Fibroblast of skin of right quadriceps (primary cell): ENCODE measurements around the gene GABRR2.
"Not testable (repeated sequence)": the region's sequence is repeated elsewhere in the genome, so short reads cannot be mapped to it uniquely, and the experiment has no call there.

ENCODE experiments used
- DNase-seq: peaks from one replicate; pipeline ENCODE4 v3.0.0-alpha.2; 2013

Gene GABRR2

DNA sequence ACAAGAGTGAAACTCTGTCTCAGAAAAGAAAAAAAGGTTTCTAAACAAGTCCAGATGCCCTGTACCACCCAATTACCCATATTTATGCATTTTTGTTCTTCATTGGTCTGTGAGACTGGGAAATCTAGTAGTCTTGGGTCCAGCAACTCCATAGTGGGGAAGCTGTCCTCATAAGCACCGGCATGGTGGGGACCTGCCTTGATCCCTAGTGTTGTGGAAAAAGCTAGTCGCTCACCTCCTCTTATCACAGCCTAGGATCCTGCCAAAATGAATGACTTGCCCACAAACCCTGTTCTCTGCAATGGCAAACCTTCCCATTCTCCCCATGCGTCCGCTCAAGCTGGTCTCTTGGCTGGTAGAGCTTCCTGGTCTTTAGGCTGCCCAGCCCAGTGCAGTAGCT is 59.7 kb downstream of the GABRR2 start:
- DNase-seq, result no peak

DNA sequence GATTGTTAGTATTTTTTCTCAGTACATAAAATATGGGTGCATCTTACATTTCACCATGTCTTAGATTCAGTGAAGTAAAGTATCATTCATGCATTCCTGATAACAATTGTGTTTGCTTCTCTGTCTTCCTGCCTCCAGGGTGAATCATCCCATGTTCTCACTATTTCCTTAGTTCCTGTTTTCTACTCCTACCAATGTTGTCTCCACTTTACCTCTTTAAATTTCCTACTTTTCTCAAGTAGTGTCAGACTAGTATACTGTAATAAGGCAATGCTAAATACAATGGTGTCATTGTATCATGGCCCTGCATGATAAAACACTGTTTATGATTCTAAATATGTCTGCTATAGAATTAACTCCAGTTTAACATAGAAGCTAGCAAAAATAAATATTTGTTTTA is 60.5 kb downstream of the GABRR2 start:
- no peak for DNase-seq

DNA sequence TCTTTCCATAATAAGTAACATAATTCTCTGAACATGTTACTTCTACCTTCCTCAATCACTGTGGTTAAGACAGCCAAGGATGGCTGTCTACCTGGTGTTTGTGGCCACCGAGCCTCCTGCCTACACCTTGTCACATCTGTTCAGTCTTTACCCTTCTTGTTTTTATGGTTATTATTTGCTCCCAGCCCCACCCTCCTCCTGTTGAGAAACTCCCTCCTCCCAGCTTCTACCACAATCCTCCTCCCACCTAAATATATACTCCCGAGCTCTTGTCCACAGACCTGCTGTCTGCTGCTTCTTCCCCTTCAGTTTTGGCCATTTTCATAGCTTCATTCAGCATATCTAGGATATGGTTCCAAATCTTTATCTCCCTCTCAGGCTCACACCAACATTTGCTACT is 62.2 kb downstream of the GABRR2 start:
- no peak for DNase-seq

DNA sequence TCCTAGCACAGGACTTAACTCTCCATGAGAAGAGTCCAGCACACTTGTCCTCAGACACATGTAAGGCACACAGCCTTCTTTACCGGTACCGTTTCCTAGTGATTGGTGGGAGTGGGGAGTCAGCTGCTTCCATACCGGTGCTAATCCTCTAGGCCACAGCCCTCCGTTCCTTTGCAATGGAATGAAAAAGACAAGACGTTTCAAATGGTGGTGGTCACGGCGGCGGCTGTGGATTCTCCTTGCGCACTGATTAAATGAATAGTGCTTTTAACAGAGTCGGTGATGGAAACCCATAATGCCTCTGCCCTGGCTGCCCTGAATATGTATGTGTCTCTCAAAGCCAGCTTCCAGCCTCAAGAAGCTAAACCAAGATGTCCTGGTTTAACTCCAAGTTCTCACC is 63.1 kb downstream of the GABRR2 start:
- no peak for DNase-seq

DNA sequence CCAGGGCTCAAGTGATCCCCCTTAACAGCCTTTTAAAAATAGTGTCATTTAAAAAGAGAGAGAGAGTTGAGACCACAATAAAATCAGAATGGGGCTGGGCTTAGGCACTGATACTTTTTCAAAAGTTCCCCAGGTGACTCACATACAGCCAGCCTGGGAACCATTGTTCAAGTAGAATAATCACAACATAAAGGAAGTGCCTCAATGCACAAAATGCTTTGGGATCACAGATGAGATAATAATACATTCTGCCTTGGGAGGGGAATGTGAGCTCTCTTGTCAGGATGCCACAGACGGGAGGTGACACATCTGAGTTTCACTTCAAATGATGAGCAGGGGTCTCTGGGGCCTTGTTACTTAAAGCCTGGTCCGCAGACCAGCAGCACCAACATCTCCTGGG is 63.9 kb downstream of the GABRR2 start:
- no peak for DNase-seq

DNA sequence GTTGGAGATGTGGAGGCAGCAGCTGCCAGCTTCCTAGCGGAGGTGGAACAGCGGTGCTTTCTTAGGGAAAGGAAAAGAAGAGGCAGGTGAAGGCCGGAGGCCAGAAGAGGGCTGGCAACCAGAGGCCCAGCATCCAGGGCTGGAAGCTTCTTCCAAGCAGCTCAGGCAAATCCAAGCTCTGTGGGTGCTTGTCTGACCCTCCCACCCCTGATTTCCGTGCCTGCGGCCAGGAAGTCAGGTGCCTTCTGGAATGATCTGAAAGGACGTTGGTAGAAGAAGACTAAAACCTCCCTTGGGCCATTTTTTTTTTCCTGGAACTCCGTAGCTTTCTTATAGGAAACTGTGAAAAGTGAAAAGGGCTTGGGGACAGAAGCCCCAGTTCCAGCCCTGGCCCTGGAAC is 64.9 kb downstream of the GABRR2 start:
- no peak for DNase-seq

DNA sequence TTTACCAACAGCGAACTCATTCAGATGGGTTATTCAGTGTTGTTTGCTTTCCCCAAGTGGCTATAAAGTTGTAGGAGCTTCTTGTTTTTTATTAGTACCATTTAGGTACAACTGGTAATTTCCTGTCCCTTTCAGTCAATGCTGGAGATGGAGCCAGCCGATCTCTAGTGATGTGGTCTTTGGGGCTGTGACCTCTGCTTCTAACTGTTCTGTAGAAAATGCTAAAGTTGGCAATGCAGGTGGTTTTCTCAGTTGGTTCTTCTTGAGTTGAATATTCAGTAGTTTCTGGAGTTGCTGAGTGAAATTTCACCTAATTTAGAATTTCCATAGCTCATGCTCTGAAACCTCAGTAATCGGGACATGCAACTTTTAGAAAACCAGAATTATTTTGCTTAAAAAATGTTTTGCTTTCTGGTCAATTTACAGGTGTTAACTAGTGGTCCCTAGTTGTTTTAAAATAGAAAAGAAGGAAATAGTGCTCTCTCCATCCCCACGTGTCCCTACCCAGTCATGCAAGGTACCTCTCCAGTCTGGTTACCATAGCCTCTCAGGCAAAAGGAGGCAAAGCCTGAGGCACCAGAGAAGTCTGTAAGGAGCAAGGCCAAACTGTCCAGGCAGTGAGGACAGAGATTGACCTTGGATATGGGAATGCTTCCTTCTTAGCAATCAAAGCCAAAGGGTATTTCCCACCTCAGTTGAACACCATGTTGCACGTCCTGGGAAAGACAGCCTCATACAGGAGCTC is 70.7 kb downstream of the GABRR2 start:
- no peak for DNase-seq

DNA sequence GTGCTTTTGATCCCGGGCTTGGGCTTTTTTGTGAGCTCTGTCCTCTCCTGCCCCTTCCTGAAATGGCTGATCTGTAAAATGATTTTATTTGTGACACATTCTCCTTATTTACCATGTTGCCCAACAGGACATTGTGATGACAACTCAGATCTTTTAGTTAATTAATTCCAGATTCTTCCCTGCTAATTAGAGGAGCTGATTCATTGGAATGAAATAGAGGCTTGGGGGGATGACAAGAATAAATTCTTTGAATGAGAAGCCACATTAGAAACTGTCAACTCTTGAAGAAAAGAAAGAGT is 71.8 kb downstream of the GABRR2 start:
- peak; percentile 63 for DNase-seq

DNA sequence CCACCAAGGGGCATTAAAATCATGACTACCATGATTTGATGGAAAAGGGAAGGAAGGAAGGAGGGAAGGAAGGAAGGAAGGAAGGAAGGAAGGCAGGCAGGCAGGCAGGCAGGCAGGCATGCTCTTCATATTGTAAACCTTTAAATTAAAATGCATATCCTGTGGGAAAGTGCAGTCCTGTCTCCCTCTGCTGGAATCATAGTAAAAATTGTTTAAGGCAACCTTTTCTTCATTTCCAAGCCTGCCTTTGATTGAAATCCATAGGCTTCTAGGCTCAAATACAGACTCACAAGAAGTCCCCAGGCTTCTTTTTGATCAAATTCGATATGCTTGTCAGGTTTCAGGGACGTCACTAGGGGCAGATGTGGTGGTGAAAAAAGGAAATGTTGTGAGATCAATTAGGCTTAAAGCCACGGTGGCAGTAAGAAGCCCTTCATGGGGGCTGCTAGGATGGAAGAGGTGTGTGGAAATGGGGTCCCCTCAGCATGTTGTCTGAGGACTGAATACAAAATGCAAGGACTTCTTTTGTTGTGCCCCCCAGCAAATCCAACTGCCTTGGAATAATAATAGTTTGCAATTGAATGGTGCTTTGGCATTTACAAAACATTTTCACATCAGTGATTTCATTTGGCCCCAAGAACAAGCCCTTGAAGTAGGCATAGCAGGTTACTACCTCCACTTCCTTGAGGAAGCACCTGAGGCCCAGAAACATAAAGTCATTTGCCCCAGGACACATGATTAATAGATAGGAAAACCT is 72.3 kb downstream of the GABRR2 start:
- peak; percentile 58 for DNase-seq

DNA sequence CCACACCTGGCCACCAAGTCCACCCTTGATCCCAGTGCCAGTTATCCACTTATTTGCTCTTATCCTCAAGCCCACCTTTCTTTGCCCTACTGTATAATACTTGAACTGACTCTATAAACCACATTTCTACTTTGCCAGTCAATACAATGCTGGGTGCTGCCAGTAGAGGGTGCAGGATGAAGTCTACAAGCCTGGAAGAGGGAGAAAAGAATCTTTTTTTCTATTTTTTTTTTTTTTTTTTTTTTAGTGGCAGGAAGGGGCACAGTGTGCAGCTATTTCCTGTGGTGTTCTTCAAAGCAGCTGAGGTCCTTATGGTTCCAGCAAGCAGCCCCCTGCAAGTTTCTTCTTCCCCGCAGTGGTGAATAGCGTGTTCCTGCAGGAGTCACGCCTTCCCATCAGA is 75.8 kb downstream of the GABRR2 start:
- no peak for DNase-seq

DNA sequence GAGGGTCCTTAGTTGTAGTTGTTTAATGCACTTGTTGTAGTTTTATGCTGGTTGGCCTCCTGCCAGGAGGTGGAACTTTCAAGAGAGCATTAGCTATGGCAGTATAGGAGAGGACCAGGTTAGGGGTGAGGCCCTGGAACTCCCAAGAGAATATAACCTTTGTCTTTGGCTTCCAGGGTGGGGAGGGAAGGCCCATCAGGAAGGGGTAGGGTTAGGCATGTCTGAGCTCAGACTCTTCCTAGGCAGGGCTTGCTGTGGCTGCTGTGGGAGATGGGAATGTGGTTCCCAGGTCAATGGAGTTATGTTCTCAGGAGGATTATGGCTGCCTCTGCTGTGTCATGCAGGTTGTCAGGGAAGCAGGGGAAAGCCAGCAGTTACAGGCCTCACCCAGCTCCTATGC is 77.9 kb downstream of the GABRR2 start:
- DNase-seq, result no peak

DNA sequence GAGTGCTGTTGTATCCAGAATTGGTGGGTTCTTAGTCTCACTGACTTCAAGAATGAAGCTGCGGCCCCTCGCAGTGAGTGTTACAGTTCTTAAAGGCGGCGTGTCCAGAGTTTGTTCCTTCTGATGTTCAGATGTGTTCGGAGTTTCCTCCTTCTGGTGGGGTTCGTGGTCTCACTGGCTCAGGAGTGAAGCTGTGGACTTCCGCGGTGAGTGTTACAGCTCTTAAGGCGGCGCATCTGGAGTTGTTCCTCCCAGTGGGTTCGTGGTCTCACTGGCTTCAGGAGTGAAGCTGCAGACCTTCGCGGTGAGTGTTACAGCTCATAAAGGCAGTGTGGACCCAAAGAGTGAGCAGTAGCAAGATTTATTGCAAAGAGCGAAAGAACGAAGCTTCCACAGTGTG is 81.5 kb downstream of the GABRR2 start:
- not testable (repeated sequence) for DNase-seq

DNA sequence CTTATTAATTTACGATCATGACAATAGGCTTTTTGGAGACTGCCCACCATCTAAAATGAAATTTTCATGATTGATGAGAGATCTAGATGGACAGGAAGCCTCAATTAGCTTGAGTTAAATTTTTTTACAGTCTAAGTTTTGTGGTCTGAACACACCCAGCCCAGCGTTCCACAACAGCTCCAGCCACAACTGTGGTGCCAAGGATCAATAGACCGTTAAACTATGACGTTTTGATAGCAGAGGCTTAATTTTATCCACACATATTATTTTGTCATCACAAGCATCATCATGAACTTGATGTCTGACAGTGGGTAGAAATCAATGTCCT is 92.4 kb downstream of the GABRR2 start:
- no peak for DNase-seq

DNA sequence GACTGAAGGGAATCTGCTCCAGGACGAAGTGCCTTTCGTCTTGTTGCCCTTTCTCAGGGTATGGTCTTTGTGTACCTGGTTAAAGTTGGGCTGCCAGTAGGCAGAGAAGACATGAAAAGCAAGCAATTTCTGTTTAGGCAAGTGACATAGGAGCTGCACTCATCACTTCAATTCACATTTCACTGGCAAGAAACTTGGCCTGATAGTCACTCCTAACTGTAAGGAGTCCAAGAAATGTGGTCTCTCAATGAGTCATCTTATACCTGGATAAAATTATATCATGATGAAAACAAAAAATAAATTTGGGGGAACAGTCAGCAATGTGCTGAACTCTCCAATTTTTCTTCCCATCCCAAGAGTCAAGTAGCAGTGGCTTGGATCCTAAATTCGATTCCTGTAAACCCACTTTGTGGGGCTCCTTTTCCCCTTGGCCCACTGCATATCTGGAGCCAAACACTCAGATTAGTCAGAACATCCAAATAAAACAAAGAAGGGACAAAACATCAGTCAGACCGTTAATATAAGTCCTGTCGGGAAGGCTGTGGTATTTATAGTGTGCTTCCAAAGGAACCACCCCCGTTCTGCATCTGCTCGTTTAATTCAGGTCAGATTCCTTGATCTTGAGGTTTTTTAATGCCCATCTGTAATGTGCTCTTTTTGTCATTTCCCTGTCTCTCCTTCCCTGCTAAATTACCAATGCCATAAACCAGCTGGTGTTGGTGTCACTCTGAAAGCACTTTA is 93.0 kb downstream of the GABRR2 start:
- no peak for DNase-seq

DNA sequence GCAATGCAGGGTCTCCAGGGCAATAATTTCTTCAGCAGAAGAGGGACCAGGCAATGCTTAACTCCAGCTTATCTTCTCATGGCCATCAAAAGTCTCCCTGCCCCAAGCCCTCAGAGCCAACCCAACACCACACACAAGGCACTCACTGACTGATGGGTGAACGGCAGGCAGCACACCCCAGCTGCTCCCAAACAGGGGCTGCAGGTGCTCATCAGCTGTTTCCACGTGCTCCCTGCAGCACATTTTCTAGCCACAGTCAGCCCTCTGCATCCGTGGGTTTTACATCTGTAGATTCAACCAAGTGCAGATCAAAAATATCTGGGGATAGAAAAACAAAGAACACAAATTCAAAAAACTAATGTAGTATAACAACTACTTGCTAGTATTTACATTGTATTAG is 94.0 kb downstream of the GABRR2 start:
- no peak for DNase-seq

DNA sequence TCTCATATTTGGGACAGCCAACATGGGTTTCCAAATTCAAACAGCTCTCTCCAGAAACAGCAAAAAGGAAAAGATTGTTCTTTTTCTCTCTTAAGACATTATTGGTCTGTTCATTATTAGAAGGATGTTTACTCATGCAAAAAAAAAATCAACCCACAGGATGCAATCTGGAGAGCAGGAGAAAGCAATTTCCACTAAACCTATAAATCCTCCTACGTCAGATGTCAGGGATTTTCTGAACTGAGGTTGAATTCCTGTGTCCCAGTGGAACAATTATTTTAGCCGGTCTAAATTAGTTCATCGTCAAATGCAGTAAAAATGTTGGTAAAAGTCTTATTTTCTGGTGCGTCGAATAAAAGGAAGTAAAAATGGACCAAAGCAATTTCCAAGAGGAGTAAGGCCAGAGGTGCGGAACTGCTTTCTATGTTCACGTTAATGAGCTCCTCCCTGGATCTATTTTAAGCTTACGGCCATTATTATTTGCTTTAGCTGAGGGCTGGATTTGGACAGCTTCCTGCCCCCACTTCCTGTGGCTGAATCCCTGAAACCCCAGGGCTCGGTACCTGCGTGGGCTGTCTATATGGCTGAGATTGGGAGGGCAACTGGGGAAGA is 97.7 kb downstream of the GABRR2 start, which contains the start of gene GABRR1:
TSS of gene GABRR1 (minus strand) at position 60 of the 612 bp plus-strand sequence. CDS start at position 24, 36 bp downstream.
- no peak for DNase-seq

DNA sequence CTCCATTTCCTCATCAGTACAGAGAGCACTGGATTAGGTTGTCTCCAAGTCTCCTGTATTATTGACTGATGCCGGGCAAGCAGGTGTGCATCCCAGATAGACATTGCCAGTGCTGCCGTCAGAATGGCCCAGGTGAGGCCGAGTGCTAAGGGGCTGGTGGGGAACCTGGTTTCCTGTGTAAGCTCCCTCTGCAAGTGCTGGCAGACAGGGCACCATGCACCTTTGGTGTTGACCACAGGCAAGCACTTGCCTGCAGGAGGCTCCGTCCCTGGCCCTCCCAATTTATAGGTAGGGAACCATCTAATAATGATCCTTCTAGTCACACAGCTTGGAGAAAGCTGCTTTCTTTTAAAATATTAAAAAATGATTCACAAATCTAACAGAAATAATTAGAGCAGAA is 98.7 kb downstream of the GABRR2 start:
- no peak for DNase-seq

DNA sequence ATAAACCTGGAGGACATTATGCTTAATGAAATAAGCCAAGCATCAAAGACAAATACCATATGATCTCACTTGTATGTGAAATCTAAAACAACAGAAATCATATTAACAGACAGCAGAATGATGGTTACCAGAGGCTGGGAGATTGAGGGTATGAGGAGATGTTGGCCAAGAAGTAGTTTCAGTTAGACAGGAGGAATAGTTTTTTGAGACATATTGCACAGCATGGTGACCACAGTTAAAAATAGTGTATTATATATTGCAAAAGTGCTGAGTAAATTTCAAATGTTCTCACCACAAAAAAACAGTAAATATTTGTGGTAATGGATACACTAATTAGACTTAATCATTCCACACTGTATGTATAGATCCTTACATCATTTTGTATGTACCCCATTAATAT is 99.7 kb downstream of the GABRR2 start:
- DNase-seq, result no peak

DNA sequence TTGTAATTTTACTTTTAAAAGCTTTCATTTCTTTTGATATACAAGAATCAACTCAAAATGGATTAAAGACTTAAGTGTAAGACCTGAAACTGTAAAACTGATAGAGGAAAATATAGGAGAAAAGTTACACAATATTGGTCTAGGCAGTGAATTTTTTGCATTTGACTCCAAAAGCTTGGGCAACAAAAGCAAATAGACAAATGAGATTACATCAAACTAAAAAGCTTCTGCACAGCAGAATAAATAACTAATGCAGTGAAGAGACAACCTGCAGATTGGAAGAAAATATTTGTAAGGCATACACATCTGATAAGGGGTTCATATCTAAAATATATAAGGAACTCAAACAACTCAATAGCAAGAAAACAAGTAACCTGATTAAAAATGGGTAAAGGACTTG is 100.9 kb downstream of the GABRR2 start:
- no peak for DNase-seq

DNA sequence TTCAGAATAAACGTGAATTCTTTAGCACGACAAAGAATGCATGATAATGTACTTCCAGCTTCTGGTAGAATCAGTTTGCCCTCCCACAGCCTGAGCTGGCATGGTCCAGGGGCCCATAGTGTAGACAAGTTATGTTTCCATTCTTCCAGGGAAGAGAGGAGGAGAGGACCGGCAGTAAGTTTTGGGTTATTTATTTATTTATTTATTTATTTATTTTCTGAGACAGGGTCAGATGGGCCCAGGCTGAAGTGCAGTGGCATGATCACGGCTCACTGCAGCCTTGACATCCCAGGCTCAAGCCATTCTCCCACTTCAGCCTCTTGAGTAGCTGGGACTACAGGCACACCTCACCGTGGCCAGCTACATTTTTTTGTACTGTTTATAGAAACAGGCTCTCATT is 102.6 kb downstream of the GABRR2 start:
- no peak for DNase-seq

DNA sequence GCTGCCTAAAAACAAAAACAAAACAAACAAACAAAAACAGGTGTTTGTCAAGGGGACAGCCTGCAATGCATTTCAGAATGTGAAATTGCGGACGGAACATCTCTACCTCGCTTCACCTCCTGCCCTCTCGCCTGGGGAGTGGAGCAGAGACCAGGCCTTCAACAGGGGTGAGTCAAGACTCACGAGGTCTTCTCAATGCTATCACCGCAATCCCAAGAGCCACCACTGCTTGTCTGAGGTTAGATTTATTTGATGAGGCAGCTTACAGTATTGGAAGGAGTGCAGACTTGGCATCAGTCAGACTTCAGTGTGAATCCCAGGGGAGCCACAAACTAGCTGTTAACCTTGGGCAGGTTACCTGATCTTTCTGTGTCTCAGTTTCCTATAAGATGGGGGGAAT is 105.6 kb downstream of the GABRR2 start:
- DNase-seq, result no peak

DNA sequence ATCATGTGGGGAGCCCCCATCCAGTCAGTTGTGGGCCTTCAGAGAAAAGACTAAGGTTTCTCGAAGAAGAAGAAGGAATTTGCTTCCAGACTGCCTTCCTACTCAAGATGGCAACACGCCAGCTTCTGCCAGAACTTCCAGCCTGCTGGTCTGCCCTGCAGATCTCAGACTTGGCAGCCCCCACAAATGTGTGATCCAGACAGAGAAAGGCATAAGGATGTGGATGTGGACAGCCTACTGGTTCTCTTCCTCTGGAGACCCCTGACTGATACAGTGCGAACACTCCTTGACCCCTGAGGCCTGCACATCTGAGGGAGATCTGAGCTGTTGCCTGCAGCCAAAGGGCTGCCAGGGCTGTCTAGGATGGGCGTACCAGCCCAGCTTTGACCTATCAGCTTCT is 106.5 kb downstream of the GABRR2 start:
- DNase-seq, result no peak
